ENCODE results near the gene IL18RAP. TPM values are rescaled to one million over a fixed set of nuclear protein-coding genes. Genes with fewer than 3 reads are reported as not detected.

The IL18RAP gene
- total and polyA plus RNA-seq, 7 donors: 0.04 to 0.45 (median 0.12) TPM

DNA sequence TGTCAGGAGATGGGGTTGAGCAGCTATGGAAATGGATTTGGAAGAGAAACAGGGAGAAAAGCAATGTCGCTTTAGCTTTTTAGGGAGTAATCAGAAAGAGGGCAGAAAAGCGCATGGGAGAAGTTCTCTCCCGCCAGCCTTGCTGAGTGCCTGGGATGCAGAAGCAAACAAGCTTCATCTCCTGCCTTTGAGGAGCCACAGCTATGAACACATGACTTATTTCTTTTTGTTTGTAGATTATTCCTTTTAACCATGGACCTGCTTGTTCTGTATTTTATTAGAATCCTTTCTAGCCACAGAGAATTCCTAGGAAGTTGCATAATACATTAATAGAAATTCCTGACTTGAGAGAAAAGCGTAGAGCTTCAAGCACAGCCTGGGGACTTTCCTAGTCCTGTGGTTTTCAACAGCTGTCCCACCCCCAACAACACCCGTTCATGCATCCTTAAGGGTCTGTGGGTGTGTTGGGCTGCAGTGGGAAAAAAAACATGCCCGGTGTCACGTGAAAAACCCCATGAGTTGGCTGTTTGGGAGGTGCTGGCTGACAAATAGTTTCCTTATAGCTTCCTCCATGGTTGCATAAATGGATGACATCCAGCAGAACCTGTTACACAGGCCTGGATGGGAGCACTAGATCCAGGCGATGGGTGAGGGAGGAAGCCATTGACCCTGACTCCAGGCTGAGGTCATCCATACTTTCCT is 65.0 kb downstream of the IL18RAP start:
- WGBS, 3 donors: 53 to 56% (median 54%) methylated on average over 8 of the region's 8 CpGs
- no peak for DNase-seq
- Histone ChIP-seq H3K27ac (no peak overlapping the region), H3K4me1 (peaks cover 16% of the 10 kb centered on the region), H3K36me3 (ENCODE audit: insufficient read depth in 1 of 2, low read depth in 1 of 2) (no peaks in the 10 kb centered on the region), H3K4me3 (no peak overlapping the region), H3K27me3 (ENCODE audit: insufficient read depth in 3 of 3, low read length in 2 of 3) (peaks cover 0 to 3% (median 0%) of the 10 kb centered on the region in 3 donors), H3K9me3 (no peaks in the 10 kb centered on the region)
- intact Hi-C loops (cut with DNase I): no loop called here
- no peak for ATAC-seq
- TF ChIP-seq, protein P1, sequence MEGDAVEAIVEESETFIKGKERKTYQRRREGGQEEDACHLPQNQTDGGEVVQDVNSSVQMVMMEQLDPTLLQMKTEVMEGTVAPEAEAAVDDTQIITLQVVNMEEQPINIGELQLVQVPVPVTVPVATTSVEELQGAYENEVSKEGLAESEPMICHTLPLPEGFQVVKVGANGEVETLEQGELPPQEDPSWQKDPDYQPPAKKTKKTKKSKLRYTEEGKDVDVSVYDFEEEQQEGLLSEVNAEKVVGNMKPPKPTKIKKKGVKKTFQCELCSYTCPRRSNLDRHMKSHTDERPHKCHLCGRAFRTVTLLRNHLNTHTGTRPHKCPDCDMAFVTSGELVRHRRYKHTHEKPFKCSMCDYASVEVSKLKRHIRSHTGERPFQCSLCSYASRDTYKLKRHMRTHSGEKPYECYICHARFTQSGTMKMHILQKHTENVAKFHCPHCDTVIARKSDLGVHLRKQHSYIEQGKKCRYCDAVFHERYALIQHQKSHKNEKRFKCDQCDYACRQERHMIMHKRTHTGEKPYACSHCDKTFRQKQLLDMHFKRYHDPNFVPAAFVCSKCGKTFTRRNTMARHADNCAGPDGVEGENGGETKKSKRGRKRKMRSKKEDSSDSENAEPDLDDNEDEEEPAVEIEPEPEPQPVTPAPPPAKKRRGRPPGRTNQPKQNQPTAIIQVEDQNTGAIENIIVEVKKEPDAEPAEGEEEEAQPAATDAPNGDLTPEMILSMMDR (IDR thresholded peaks at IDR 0.05): no peak

DNA sequence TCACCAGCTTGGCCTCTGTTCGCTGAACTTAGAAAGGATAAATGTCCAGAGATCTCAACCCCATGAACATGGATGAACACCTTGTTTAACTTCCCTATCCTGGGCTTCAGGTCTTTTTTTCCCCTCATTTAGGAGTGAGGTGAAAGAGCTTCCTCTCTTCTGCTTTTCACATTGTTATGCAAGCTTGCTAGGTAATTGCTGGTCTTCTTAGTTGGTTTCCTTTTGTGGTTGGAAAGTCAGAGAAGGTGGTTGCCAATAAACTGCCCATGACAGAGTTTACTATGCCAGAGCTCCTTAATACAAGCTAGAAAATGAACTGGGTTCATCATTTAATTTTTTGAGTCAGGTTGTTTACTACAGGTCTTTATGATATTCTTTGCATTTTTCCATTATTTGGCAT is 66.7 kb downstream of the IL18RAP start:
- Histone ChIP-seq H3K36me3 (ENCODE audit: insufficient read depth in 1 of 2, low read depth in 1 of 2) (no peaks in the 10 kb centered on the region), H3K9me3 (peaks cover 5% of the 10 kb centered on the region), H3K4me1 (peaks cover 7% of the 10 kb centered on the region), H3K27me3 (ENCODE audit: insufficient read depth in 3 of 3, low read length in 2 of 3) (peaks cover 0 to 3% (median 0%) of the 10 kb centered on the region in 3 donors), H3K27ac (no peak overlapping the region), H3K4me3 (no peak overlapping the region)
- TF ChIP-seq, protein P1 (IDR thresholded peaks at IDR 0.05): no peak
- intact Hi-C loops (cut with DNase I): no loop called here
- ATAC-seq (no peak), DNase-seq (no peak)
- WGBS, 3 donors: 86 to 100% (median 91%) methylated on average over 1 of the region's 1 CpG

DNA sequence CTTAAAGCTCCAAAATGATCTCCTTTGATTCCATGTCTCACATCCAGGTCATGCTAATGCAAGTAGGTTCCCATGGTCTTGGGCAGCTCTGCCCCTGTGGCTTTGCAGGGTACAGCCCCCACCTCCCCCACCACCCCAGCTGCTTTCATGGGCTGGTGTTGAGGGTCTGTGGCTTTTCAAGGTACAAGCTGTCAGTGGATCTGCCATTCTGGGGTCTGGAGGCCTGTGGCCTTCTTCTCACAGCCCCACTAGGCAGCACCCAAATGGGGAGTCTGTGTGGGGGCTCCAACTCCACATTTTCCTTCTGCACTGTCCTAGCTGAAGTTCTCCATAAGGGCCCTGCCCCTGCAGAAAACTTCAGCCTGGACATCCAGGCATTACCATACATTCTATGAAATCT is 69.0 kb downstream of the IL18RAP start:
- H3K9me3 ChIP-seq: peaks cover 5% of the 10 kb centered on the region
- H3K4me1 ChIP-seq: no peaks in the 10 kb centered on the region
- H3K4me3 ChIP-seq: no peak overlapping the region
- ATAC-seq (no peak), DNase-seq (no peak)
- H3K36me3 ChIP-seq (ENCODE audit: insufficient read depth in 1 of 2, low read depth in 1 of 2): no peaks in the 10 kb centered on the region
- peaks cover 0 to 3% (median 0%) of the 10 kb centered on the region in 3 donors for H3K27me3 ChIP-seq (ENCODE audit: insufficient read depth in 3 of 3, low read length in 2 of 3)
- H3K27ac ChIP-seq: no peak overlapping the region
- TF ChIP-seq, protein P1 (IDR thresholded peaks at IDR 0.05): no peak
- intact Hi-C loops (cut with DNase I): no loop called here

DNA sequence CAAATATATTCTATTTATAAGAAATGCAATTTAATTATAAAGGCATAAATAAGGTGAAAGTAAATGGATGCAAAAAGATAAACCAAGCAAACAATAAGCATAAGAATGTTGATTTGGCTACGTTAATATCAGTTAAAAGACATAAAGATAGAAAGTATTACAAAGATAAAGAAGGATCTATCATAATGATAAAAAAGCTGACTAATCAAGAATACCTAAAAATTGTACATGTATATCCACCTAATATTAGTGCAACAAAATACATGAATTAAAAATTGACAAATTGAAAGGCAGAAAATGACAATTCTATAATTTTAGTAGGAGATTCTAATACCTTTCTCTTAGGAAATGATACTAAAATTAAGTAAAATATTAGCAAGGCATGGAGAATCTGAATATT is 71.6 kb downstream of the IL18RAP start:
- no peak for DNase-seq
- 83 to 84% (median 84%) methylated on average over 1 of the region's 1 CpG for WGBS, 3 donors
- intact Hi-C loops (cut with DNase I): no loop called here
- Histone ChIP-seq H3K9me3 (peaks cover 5% of the 10 kb centered on the region), H3K27me3 (ENCODE audit: insufficient read depth in 3 of 3, low read length in 2 of 3) (no peaks in the 10 kb centered on the region), H3K4me1 (no peaks in the 10 kb centered on the region), H3K4me3 (no peak overlapping the region), H3K27ac (no peak overlapping the region), H3K36me3 (ENCODE audit: insufficient read depth in 1 of 2, low read depth in 1 of 2) (no peaks in the 10 kb centered on the region)
- TF ChIP-seq, protein P1 (IDR thresholded peaks at IDR 0.05): no peak
- ATAC-seq: no peak

DNA sequence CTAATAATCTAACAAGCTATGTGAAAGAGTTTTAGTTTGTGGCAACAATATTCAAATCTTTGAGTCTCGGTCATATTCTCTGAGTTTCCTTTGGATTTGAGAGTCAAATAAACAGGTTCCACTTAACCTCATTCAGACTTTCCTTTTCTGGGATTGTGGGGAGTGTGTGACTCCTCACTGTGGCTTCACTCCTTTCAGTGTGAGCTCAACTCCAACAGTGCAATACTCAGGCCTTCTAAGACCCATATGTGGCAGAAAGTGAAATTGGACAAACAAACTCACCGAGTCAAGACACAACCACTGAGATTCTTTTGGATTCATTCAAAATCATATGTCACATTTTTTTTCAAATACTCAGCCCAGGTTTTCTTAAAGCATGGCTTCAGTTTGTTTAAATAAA is 75.5 kb downstream of the IL18RAP start:
- ATAC-seq (no peak), DNase-seq (no peak)
- H3K4me3 ChIP-seq: no peak overlapping the region
- TF ChIP-seq, protein P1 (IDR thresholded peaks at IDR 0.05): no peak
- 86 to 94% (median 88%) methylated on average over 2 of the region's 2 CpGs for WGBS, 3 donors
- H3K27me3 ChIP-seq (ENCODE audit: insufficient read depth in 3 of 3, low read length in 2 of 3): no peaks in the 10 kb centered on the region
- peaks cover 5% of the 10 kb centered on the region for H3K9me3 ChIP-seq
- H3K27ac ChIP-seq: no peak overlapping the region
- intact Hi-C loops (cut with DNase I): no loop called here
- no peaks in the 10 kb centered on the region for H3K4me1 ChIP-seq
- H3K36me3 ChIP-seq (ENCODE audit: insufficient read depth in 1 of 2, low read depth in 1 of 2): no peaks in the 10 kb centered on the region

All from psoas muscle (tissue), 8 donors.